Colonic mucosa (tissue), 4 donors: ENCODE measurements around the gene FBXO11. TPM values are rescaled to one million over a fixed set of nuclear protein-coding genes. Genes with fewer than 3 reads are reported as not detected.
"Not testable (repeated sequence)": the region's sequence is repeated elsewhere in the genome, so short reads cannot be mapped to it uniquely, and the experiment has no call there.

Experiments used
- DNase-seq: peaks from one replicate; pipeline ENCODE4 v3.0.0-alpha.2; 2020
- H3K27ac ChIP-seq: fragments of 200-600 bp; one replicate; pipeline ENCODE4 v1.8.0; 2021
- H3K27me3 ChIP-seq: fragments of 200-600 bp; one replicate; pipeline ENCODE4 v1.8.0; 2021
- H3K36me3 ChIP-seq: fragments of 200-600 bp; one replicate; pipeline ENCODE4 v1.8.0; 2021
- H3K4me1 ChIP-seq: fragments of 200-600 bp; one replicate; pipeline ENCODE4 v1.8.0; 2021; ENCODE audit warnings: mild to moderate bottlenecking
- H3K4me3 ChIP-seq: fragments of 200-600 bp; one replicate; pipeline ENCODE4 v1.8.0; 2021
- H3K9ac ChIP-seq, 2 donors: one replicate each; pipeline ENCODE4 v1.7.0; 2013; ENCODE audit warnings: control low read depth in 2 of 2, low read depth in 2 of 2, low read length in 2 of 2
- H3K9me3 ChIP-seq: fragments of 200-600 bp; one replicate; pipeline ENCODE4 v1.8.0; 2021
- intact Hi-C: fragments of 100-400 bp; cut with DNase I; formaldehyde crosslinking; loops from one replicate; pipeline ENCODE4 v1.14.1; 2022
- total RNA-seq, 2 donors: library from RNA; stranded (reverse); fragmentation: NEBNext Ultra II Directional in 1 of 2; extraction: Animal tissue kit (Norgen Biotek cat#: 25700) in 1 of 2; gene quantifications; one replicate each; pipeline ENCODE4 v1.2.1, GENCODE V29; 2021
- TF ChIP-seq, protein P1 (sequence below): fragments of 200-600 bp; IDR thresholded peaks from one replicate; pipeline ENCODE4 v1.8.0; 2022; ENCODE audit warnings: antibody characterized with exemption, mild to moderate bottlenecking
- donor health status: healthy.
- donor health status: DM: no; HTN: no; CAD: no.
- donor health status: DM: no; HTN: no; CAD: no.

FBXO11 gene
- total RNA-seq, 2 donors from 2014 or later: 40.4 to 47.7 TPM

DNA sequence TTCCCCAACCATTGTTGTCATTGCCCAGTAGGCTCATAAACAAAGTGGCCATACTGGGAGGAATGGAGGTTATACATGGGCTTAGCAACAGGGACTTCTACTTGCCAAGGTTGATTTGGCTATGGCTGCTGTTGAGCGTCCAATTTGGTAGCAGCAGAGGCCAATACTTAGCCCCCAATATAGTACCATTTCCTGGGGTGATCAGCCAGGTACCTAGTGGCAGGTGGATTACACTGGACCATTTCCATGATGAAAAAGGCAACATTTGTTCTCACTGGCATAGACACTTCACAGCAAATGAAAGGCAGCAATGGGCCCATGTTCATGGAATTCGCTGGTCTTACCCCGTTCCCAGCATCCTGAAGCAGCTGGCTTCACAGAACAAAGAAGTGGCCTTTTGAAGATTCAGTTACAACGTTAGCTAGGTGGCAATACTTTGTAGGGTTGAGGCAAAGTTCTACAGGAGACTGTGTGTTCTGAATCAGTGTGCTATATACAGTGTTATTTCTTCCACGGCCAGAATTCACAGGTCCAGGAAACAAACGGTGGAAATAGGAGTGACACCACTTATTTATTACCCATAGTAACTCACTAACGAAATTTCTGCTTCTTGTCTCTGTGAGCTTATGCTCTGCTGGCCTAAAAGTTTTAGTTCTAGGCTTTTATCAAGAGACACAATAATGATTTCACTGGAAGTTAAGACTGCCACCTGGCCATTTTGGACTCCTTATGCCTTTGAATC is 37.5 kb downstream of the FBXO11 start:
- intact Hi-C loops: no loop called here
- TF ChIP-seq, protein P1, sequence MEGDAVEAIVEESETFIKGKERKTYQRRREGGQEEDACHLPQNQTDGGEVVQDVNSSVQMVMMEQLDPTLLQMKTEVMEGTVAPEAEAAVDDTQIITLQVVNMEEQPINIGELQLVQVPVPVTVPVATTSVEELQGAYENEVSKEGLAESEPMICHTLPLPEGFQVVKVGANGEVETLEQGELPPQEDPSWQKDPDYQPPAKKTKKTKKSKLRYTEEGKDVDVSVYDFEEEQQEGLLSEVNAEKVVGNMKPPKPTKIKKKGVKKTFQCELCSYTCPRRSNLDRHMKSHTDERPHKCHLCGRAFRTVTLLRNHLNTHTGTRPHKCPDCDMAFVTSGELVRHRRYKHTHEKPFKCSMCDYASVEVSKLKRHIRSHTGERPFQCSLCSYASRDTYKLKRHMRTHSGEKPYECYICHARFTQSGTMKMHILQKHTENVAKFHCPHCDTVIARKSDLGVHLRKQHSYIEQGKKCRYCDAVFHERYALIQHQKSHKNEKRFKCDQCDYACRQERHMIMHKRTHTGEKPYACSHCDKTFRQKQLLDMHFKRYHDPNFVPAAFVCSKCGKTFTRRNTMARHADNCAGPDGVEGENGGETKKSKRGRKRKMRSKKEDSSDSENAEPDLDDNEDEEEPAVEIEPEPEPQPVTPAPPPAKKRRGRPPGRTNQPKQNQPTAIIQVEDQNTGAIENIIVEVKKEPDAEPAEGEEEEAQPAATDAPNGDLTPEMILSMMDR: no peak
- Histone ChIP-seq H3K9ac (no peak overlapping the region), H3K4me1 (no peaks in the 10 kb centered on the region), H3K27ac (no peak overlapping the region), H3K27me3 (no peaks in the 10 kb centered on the region), H3K9me3 (no peaks in the 10 kb centered on the region), H3K36me3 (no peaks in the 10 kb centered on the region), H3K4me3 (no peak overlapping the region)
- no peak for DNase-seq

GRCh38 chr2:47867205-47867604 is 39.1 kb downstream of the FBXO11 start:
- H3K4me3 ChIP-seq: no peak overlapping the region
- intact Hi-C loops: no loop called here
- no peaks in the 10 kb centered on the region for H3K4me1 ChIP-seq
- DNase-seq: no peak
- H3K27me3 ChIP-seq: no peaks in the 10 kb centered on the region
- no peaks in the 10 kb centered on the region for H3K9me3 ChIP-seq
- no peaks in the 10 kb centered on the region for H3K36me3 ChIP-seq
- TF ChIP-seq, protein P1: no peak
- H3K9ac ChIP-seq: no peak overlapping the region
- H3K27ac ChIP-seq: no peak overlapping the region

DNA sequence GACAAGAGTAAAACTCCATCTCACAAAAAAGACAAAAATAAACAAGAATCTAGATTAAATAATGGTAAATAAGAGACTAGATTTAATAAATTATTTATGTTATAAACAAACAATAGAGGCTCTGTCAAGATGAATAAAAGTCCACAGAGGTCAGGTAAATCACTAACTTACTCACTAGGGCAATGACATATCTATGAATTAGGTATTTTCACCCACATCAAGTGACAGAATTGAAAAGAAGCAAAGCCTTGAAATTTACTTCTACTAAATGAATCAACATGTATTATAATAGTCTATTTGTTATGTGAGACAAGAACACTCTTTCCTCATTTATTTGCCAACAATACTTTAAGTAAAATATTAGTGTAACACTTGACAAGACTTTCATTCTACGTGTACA is 41.7 kb downstream of the FBXO11 start:
- no peak overlapping the region for H3K9ac ChIP-seq
- no peaks in the 10 kb centered on the region for H3K27me3 ChIP-seq
- no peaks in the 10 kb centered on the region for H3K9me3 ChIP-seq
- no peaks in the 10 kb centered on the region for H3K36me3 ChIP-seq
- DNase-seq: no peak
- H3K27ac ChIP-seq: no peak overlapping the region
- no peak overlapping the region for H3K4me3 ChIP-seq
- H3K4me1 ChIP-seq: no peaks in the 10 kb centered on the region
- TF ChIP-seq, protein P1: no peak
- intact Hi-C loops: no loop called here

DNA sequence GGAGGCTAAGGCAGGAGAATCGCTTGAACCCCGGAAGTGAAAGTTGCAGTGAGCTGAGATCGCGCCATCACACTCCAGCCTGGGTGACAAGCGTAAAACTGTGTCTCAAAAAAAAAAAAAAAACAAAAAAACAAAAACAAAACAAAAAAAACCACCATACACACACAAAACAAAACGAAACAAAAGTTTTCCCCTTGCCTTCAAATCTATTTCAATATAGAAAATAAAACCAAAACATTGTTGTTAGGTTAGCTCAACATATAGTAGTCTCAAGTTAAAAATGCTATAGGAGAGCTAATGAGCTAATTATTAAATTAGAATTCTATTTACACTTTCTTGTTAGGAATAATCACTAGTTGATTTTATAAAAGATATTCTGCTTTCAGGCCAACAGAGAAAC is 43.3 kb downstream of the FBXO11 start:
- H3K9ac ChIP-seq: no peak overlapping the region
- no peak for DNase-seq
- no peak overlapping the region for H3K4me3 ChIP-seq
- H3K27me3 ChIP-seq: no peaks in the 10 kb centered on the region
- no peaks in the 10 kb centered on the region for H3K4me1 ChIP-seq
- no peaks in the 10 kb centered on the region for H3K36me3 ChIP-seq
- H3K9me3 ChIP-seq: no peaks in the 10 kb centered on the region
- H3K27ac ChIP-seq: no peak overlapping the region
- intact Hi-C loops: no loop called here
- TF ChIP-seq, protein P1: no peak

DNA sequence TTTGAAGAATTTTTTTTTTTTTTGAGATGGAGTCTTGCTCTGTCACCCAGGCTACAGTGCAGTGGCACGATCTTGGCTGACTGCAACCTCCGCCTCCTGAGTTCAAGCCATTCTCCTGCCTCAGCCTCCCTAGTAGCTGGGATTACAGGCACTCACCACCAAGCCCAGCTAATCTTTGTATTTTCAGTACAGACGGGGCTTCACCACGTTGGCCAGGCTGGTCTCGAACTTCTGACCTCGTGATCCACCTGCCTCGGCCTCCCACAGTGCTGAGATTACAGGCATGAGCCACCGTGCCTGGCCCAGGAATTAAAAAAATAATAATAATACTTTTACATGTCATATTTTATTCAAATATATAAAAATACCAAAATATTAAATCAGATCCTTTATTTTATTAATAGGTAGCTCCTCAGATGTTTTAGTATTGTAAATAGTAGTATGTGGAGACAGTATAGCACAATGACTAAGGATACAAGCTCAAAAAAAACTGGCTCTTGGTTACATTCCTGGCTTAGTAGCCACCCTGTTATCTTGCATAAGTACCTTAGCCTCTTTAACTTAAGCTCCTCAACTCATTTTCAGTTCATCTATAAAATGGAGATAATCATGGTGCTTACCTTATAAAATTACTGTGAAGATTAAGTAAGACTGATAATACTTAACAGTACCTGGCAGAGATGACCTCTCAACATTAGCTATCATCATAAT is 53.1 kb downstream of the FBXO11 start:
- H3K9ac ChIP-seq, H3K27me3 ChIP-seq, intact Hi-C loops, H3K4me1 ChIP-seq, H3K36me3 ChIP-seq, H3K9me3 ChIP-seq, DNase-seq, H3K4me3 ChIP-seq, H3K27ac ChIP-seq: not testable (repeated sequence)

DNA sequence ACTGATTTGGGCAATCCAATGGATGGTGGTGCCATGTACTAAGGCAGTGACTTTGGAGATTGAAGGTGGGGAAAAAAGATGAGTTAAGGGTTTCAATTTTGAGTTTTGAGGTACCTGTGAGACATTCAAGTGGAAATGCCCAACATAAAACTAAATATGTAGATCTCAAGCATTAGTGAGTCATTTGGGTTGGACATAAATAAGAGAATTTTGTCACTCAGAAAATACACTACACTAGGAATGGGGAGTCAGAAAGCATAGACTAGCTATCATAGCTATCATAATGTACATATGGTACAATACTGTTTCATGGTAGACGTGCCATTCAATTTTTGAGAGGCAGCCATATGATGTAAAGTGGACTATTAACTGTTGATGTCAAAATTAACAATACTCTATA is 56.1 kb downstream of the FBXO11 start:
- intact Hi-C loops: no loop called here

More for the DNA sequence above, 56.1 kb downstream of the FBXO11 start:
- DNase-seq: no peak
- Histone ChIP-seq H3K36me3 (no peaks in the 10 kb centered on the region), H3K9ac (no peak overlapping the region), H3K27me3 (no peaks in the 10 kb centered on the region), H3K9me3 (no peaks in the 10 kb centered on the region), H3K4me3 (no peak overlapping the region), H3K4me1 (peaks cover 8% of the 10 kb centered on the region), H3K27ac (no peak overlapping the region)
- TF ChIP-seq, protein P1: no peak
